K562 (cell line): ENCODE results near the gene ECT2L. TPM values are rescaled to one million over a fixed set of nuclear protein-coding genes. Genes with fewer than 3 reads are reported as not detected.

Experiments
- ARID3B ChIP-seq: fragments of 250-450 bp; sonication (Bioruptor Pico); IDR thresholded peaks from 2 replicates; pipeline ENCODE4 v1.4.0; 2020; ENCODE audit warnings: borderline replicate concordance
- ATF1 ChIP-seq, 2 experiments: fragments of 450-650 bp in 1 of 2; IDR thresholded peaks; 2 replicates each; pipeline ENCODE4 v1.6.1; 2016; ENCODE audit warnings: missing compliant biosample characterization in 1 of 2, missing genetic modification characterization in 1 of 2
- ATF4 ChIP-seq: fragments of 450-650 bp; formaldehyde crosslinking; IDR thresholded peaks from 2 replicates; pipeline ENCODE4 v1.4.0; 2022; ENCODE audit warnings: mild to moderate bottlenecking, moderate library complexity
- C11orf30 ChIP-seq: fragments of 450-650 bp; IDR thresholded peaks from 2 replicates; pipeline ENCODE4 v1.6.1; 2016; ENCODE audit warnings: low read depth, mild to moderate bottlenecking
- CC2D1A ChIP-seq: fragments of 450-650 bp; IDR thresholded peaks from 2 replicates; pipeline ENCODE4 v1.6.1; 2017; ENCODE audit warnings: mild to moderate bottlenecking
- CEBPZ ChIP-seq: fragments of 150-350 bp; IDR thresholded peaks from 2 replicates; pipeline ENCODE4 v1.6.1; 2014; ENCODE audit warnings: low read depth, mild to moderate bottlenecking, low read length, borderline replicate concordance
- MAFG ChIP-seq: fragments of 450-650 bp; conservative IDR thresholded peaks from 2 replicates; pipeline ENCODE4 v1.6.1; 2016; ENCODE audit warnings: missing genetic modification characterization, missing compliant biosample characterization
- MAFK ChIP-seq: IDR thresholded peaks from 2 replicates; pipeline ENCODE4 v1.6.1; 2011; ENCODE audit warnings: low read length, improper control_type of control experiment
- NFE2L1 ChIP-seq: fragments of 450-650 bp; IDR thresholded peaks from 2 replicates; pipeline ENCODE4 v1.6.1; 2016; ENCODE audit warnings: missing genetic modification characterization, low read depth, mild to moderate bottlenecking, missing compliant biosample characterization, moderate library complexity, borderline replicate concordance
- TEAD1 ChIP-seq, 2 experiments: fragments of 450-650 bp in 1 of 2; sonication (generic) in 1 of 2; formaldehyde crosslinking; IDR thresholded peaks; 2 replicates each; pipeline versions ENCODE4 v1.4.0 to v1.8.0; 2020 to 2022; ENCODE audit warnings: mild to moderate bottlenecking in 2 of 2, missing genetic modification reagents in 1 of 2
- ZBTB8A ChIP-seq: fragments of 450-650 bp; IDR thresholded peaks from 2 replicates; pipeline ENCODE4 v1.6.1; 2018; ENCODE audit warnings: mild to moderate bottlenecking, moderate library complexity; ENCODE audit not compliant: partially characterized antibody
- ZNF699 ChIP-seq: fragments of 250-450 bp; sonication (Bioruptor Pico); IDR thresholded peaks from 2 replicates; pipeline ENCODE4 v1.8.0; 2021; ENCODE audit warnings: mild to moderate bottlenecking, moderate library complexity; ENCODE audit not compliant: insufficient replicate concordance
- polyA plus RNA-seq, 8 experiments: library from polyadenylated mRNA; depleted of rRNA in 4 of 8; stranded (reverse) in 5 of 8; unstranded in 3 of 8; fragments of >200 nt; fragmentation: Nextera tagmentation in 2 of 8; fragmentation: Illumina TruSeq in 1 of 8; extraction: Ambion mirVana in 2 of 8; extraction: Trizol in 1 of 8; gene quantifications; 2 replicates each; pipeline versions ENCODE4 v1.2.1 to v1.2.3, GENCODE V29; 2011 to 2014; ENCODE audit warnings: inconsistent platforms in 1 of 8, missing spikeins in 1 of 8
- total RNA-seq, 7 experiments: library from RNA; depleted of rRNA in 6 of 7; stranded (reverse); fragments of >200 nt in 6 of 7; fragmentation: Illumina TruSeq in 2 of 7; extraction: Trizol in 2 of 7; gene quantifications; 2 replicates each; pipeline versions ENCODE4 v1.2.1 to v1.2.3, GENCODE V29; 2011 to 2021; ENCODE audit warnings: low replicate concordance in 1 of 7

ECT2L gene
- total and polyA plus RNA-seq, 9 of the 15 experiments (the other 6 are each of a cell fraction or from before 2014, with no cell fraction given): 0.03 to 0.04 TPM; not detected in 7

- TF ChIP-seq C11orf30 (peak; percentile 95), MAFG (tag) (peak; percentile 93), ZNF699 (CRISPR knock-in tag) (no peak), MAFK (peak; percentile 86), ATF4 (CRISPR knock-in tag) (no peak), CC2D1A (no peak), ATF1 (CRISPR knock-in tag; IDR thresholded peaks at IDR 0.05) (no peak), ATF1 (tag; IDR thresholded peaks at IDR 0.05) (0 out of 2 replicates have a peak, but pooled peaks have one; percentile 10), ARID3B (CRISPR knock-in tag) (no peak), CEBPZ (no peak), TEAD1 (CRISPR knock-in tag; IDR thresholded peaks at IDR 0.05) (peak in 1 of 2 experiments; percentile 21; a peak in 1 of 4 replicates), ZBTB8A (no peak), NFE2L1 (tag) (peak; percentile 74)
Measured at GRCh38 chr6:138944412-138944811, 148.5 kb downstream of the ECT2L start (continued).
